Choroid plexus epithelial cell (primary cell): ENCODE measurements around the gene OXT.
A peak's percentile ranks its signal among the peaks of the same experiment; 100 is the strongest.
"Not testable (repeated sequence)": the region's sequence is repeated elsewhere in the genome, so short reads cannot be mapped to it uniquely, and the experiment has no call there.

ENCODE experiments used
- DNase-seq: peaks from one replicate; pipeline ENCODE4 v3.0.0-alpha.2; 2010; ENCODE audit warnings: low read depth
- H3K4me3 ChIP-seq: 2 replicates; pipeline ENCODE4 v1.5.1; 2011; ENCODE audit warnings: low read depth, mild to moderate bottlenecking, control low read depth, low read length, moderate library complexity
- TF ChIP-seq, protein P1 (sequence below): conservative IDR thresholded peaks from 2 replicates; pipeline ENCODE4 v1.5.1; 2011; ENCODE audit warnings: low read depth, mild to moderate bottlenecking, control low read depth, inconsistent platforms, low read length, moderate library complexity

OXT gene

DNA sequence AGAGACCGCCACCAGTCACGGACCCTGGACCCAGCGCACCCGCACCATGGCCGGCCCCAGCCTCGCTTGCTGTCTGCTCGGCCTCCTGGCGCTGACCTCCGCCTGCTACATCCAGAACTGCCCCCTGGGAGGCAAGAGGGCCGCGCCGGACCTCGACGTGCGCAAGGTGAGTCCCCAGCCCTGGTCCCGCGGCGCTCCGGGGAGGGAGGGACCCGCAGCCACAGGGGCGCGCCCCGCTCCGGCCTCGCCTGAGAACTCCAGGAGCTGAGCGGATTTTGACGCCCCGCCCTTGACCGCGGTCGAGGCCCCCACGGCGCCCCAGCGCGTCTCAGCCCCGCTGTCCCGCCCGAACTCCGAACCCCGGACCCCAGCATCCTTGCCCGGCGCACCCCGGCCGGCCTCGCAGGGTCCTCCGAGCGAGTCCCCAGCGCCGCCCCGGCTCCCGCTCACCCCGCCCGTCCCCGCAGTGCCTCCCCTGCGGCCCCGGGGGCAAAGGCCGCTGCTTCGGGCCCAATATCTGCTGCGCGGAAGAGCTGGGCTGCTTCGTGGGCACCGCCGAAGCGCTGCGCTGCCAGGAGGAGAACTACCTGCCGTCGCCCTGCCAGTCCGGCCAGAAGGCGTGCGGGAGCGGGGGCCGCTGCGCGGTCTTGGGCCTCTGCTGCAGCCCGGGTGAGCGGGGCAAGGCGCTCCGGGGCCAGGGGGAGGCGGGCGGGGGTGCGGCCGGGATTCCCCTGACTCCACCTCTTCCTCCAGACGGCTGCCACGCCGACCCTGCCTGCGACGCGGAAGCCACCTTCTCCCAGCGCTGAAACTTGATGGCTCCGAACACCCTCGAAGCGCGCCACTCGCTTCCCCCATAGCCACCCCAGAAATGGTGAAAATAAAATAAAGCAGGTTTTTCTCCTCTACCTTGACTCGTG lies at the start of gene OXT:
Gene OXT (plus strand): TSS at position 11 of the 920 bp plus-strand sequence. CDS start 36 bp downstream, at position 47.
- TF ChIP-seq, protein P1, sequence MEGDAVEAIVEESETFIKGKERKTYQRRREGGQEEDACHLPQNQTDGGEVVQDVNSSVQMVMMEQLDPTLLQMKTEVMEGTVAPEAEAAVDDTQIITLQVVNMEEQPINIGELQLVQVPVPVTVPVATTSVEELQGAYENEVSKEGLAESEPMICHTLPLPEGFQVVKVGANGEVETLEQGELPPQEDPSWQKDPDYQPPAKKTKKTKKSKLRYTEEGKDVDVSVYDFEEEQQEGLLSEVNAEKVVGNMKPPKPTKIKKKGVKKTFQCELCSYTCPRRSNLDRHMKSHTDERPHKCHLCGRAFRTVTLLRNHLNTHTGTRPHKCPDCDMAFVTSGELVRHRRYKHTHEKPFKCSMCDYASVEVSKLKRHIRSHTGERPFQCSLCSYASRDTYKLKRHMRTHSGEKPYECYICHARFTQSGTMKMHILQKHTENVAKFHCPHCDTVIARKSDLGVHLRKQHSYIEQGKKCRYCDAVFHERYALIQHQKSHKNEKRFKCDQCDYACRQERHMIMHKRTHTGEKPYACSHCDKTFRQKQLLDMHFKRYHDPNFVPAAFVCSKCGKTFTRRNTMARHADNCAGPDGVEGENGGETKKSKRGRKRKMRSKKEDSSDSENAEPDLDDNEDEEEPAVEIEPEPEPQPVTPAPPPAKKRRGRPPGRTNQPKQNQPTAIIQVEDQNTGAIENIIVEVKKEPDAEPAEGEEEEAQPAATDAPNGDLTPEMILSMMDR, result no peak
- no peak for DNase-seq
- peak within 1 kb of the TSS; percentile 39 for H3K4me3 ChIP-seq

DNA sequence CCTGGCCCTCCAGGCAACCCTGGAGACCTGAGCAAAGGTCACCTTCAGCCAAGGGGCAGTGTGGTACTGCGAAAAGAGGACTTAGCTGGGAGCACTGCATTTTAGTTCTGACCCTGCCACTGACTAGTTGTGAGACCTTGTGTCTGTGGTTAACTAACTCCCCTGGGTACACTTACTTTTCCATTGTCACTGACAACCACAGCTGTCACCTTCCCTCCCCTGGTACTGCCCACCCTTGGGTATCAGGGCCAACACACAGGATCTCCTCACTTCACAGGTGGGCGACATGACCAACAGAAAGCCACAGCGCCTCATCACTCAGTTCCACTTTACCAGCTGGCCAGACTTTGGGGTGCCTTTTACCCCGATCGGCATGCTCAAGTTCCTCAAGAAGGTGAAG lies 49.6 kb upstream of the OXT start:
- no peak overlapping the region for H3K4me3 ChIP-seq
- TF ChIP-seq, protein P1, result no peak
- DNase-seq, result no peak

DNA sequence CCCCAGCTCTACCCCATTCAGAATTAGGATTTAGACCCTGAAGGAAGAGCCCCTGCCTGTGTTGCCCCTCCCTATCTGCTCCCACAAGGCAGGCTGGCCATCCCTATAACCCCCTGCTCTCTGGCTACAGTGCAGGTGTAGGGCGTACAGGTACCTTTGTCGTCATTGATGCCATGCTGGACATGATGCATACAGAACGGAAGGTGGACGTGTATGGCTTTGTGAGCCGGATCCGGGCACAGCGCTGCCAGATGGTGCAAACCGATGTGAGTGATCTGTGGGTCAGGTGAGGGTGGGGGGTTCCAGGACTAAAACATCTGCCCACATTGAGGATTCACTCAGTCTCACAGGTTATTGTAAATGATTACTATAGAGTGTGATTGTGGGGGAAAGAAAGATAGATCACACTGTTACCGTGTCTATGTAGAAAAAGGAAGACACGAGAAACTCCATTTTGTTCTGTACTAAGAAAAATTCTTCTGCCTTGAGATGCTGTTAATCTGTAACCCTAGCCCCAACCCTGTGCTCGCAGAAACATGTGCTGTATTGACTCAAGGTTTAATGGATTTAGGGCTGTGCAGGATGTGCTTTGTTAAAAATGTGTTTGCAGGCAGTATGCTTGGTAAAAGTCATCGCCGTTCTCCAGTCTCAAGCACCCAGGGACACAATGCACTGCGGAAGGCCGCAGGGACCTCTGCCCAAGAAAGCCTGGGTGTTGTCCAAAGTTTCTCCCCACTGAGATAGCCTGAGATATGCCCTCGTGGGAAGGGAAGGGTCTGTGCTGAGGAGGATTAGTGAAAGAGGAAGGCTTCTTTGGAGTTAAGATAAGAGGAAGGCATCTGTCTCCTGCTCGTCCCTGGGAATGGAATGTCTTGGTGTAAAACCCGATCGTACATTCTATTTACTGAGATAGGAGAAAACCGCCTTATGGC lies 48.6 kb upstream of the OXT start:
- DNase-seq, result not testable (repeated sequence)

GRCh38 chr20:3027987-3028386 lies 43.4 kb upstream of the OXT start:
- no peak overlapping the region for H3K4me3 ChIP-seq

More for the DNA sequence above, 48.6 kb upstream of the OXT start:
- not testable (repeated sequence) for H3K4me3 ChIP-seq

GRCh38 chr20:3031524-3032147 lies 39.8 kb upstream of the OXT start:
- no peak for DNase-seq
- TF ChIP-seq, protein P1, result no peak
- H3K4me3 ChIP-seq, result no peak overlapping the region

More at GRCh38 chr20:3027987-3028386, 43.4 kb upstream of the OXT start:
- TF ChIP-seq, protein P1, result no peak
- no peak for DNase-seq

GRCh38 chr20:3032624-3033023 lies 38.8 kb upstream of the OXT start:
- TF ChIP-seq, protein P1, result no peak
- no peak for DNase-seq

GRCh38 chr20:3037654-3038053 lies 33.8 kb upstream of the OXT start:
- no peak overlapping the region for H3K4me3 ChIP-seq
- no peak for DNase-seq
- TF ChIP-seq, protein P1, result no peak

More at GRCh38 chr20:3032624-3033023, 38.8 kb upstream of the OXT start:
- H3K4me3 ChIP-seq, result no peak overlapping the region
